Memory B cell (primary cell): Measurements from ENCODE around the gene FANK1.
"Not testable (repeated sequence)": the region's sequence is repeated elsewhere in the genome, so short reads cannot be mapped to it uniquely, and the experiment has no call there.

Experiments used
- ATAC-seq: fragments of 150-1000 bp; cut with Tn5 transposase; 2 replicates; pipeline ENCODE4 v1.10.0; 2021; ENCODE audit warnings: low read depth, mild to moderate bottlenecking, moderate library complexity
- DNase-seq, 2 donors: peaks; one replicate each; pipeline ENCODE4 v3.0.0; 2022; ENCODE audit warnings: low spot score in 2 of 2
- H3K27ac Mint-ChIP-seq: one replicate; pipeline ENCODE4 v1.8.0; 2022; ENCODE audit warnings: mild to moderate bottlenecking, moderate library complexity, mixed read lengths
- H3K27me3 Mint-ChIP-seq: one replicate; pipeline ENCODE4 v1.8.0; 2022; ENCODE audit warnings: mixed read lengths
- H3K36me3 Mint-ChIP-seq: one replicate; pipeline ENCODE4 v1.8.0; 2022; ENCODE audit warnings: mild to moderate bottlenecking, mixed read lengths
- H3K4me1 Mint-ChIP-seq: one replicate; pipeline ENCODE4 v1.8.0; 2022; ENCODE audit warnings: mixed read lengths
- H3K4me3 Mint-ChIP-seq: one replicate; pipeline ENCODE4 v1.8.0; 2022; ENCODE audit warnings: mild to moderate bottlenecking, moderate library complexity, mixed read lengths
- H3K9me3 Mint-ChIP-seq: one replicate; pipeline ENCODE4 v1.8.0; 2022; ENCODE audit warnings: mixed read lengths

Gene FANK1

DNA sequence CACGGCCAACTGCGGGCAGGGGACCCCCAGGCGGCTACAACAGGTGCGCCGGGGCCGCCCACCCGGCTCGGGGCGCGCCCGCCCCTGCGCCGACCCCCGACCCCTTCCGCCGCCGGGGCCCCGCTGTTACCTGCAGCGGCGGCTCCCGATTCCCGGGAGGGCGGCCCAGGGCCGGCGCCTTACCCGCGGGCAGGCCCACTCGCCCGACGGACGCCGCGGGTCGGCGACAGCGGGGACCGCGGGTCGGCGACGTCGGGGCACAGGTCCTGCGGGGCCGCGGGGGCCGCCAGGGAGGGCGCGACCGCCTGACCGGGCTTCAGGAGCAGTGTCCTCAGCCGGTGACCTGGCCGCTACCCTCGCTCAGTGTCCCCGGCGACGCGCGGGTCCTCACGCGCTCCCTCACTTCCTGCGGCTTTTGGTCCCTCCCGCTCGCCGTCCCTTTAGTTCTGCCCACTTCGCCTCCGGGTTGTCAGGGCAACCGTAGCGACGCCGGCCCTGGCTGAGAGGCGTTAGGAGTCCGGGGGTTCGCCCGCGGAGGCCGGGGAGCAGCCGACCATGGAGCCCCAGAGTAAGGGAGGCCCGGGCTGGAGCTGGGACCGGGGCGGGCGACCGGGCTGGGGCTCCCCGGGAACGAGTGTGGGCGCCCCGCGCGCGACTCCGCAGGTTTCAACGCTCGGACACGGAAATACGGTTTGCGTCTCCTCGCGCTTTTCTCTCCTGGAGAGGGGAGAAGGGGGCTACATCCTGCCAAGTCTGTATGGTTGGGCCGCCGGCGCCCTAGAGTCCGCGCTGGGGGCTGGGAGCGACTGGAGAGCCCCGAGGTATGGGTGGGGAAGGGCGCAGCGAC is at the start of gene FANK1:
TSS of gene FANK1 (plus strand) at position 477 of the 847 bp plus-strand sequence. CDS start at position 556, 79 bp downstream.
- peak; percentile 75 to 78 for DNase-seq

DNA sequence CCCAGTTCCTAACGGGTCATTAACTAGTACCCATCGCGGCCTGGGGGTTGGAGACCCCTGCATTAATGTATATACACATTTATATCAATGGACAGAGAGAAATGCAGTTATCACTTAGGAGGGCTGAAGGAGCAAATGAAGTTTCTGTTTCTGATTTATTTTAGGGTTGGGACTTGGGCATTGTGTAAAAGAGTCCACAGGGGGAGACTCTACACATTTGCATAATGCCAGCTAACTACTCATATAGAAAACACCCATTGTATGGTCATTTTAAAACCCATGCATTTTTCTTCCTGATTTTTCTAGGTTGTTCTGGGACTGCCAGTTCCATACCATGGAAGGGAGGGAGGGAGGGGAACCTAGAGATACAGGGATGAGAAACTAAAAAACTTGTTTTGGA is 49.5 kb upstream of the FANK1 start:
- H3K27me3 Mint-ChIP-seq = no peaks in the 10 kb centered on the region
- no peaks in the 10 kb centered on the region for H3K4me1 Mint-ChIP-seq
- DNase-seq (no peak), ATAC-seq (no peak)
- H3K27ac Mint-ChIP-seq = peak overlapping the region; percentile 68
- no peaks in the 10 kb centered on the region for H3K9me3 Mint-ChIP-seq
- no peak overlapping the region for H3K4me3 Mint-ChIP-seq
- H3K36me3 Mint-ChIP-seq = peaks cover 13% of the 10 kb centered on the region

More for the DNA sequence above, at the start of gene FANK1:
- H3K27me3 Mint-ChIP-seq, H3K36me3 Mint-ChIP-seq, H3K4me1 Mint-ChIP-seq, H3K9me3 Mint-ChIP-seq: not testable (repeated sequence)
- ATAC-seq = peak; percentile 82
- Mint-ChIP-seq H3K27ac (peak within 1 kb of the TSS; percentile 71), H3K4me3 (peak within 1 kb of the TSS; percentile 93)

GRCh38 chr10:125848371-125848770 is 48.0 kb upstream of the FANK1 start:
- DNase-seq = no peak
- H3K27ac Mint-ChIP-seq = no peak overlapping the region
- H3K36me3 Mint-ChIP-seq = peaks cover 20% of the 10 kb centered on the region
- H3K27me3 Mint-ChIP-seq = no peaks in the 10 kb centered on the region
- H3K9me3 Mint-ChIP-seq = no peaks in the 10 kb centered on the region
- no peak for ATAC-seq
- H3K4me1 Mint-ChIP-seq = no peaks in the 10 kb centered on the region
- no peak overlapping the region for H3K4me3 Mint-ChIP-seq

- no peak overlapping the region for H3K27ac Mint-ChIP-seq
- no peak for DNase-seq
Measured at GRCh38 chr10:125848857-125849256, 47.5 kb upstream of the FANK1 start.

DNA sequence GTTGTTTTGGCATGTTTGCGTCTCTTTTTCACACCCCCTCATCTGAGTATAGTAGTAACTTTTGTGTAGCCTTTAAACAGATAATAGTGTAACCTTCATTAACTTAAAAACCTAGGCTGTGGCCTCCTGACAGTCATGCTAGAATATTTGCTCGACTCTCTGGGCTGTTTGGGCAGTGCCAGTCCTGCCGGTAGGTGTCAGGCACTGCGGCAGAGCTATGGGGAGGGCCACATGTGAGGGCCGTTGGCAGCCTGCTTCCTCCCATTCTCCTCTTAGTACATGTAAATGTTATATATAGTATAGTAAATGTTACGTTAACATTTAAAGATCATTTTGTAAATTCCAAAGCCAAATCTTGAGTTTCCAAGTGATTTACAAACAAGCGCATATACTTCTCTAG is 46.9 kb upstream of the FANK1 start:
- Mint-ChIP-seq H3K9me3 (no peaks in the 10 kb centered on the region), H3K36me3 (peaks cover 20% of the 10 kb centered on the region), H3K4me1 (no peaks in the 10 kb centered on the region), H3K4me3 (no peak overlapping the region), H3K27ac (no peak overlapping the region), H3K27me3 (no peaks in the 10 kb centered on the region)
- ATAC-seq (no peak), DNase-seq (no peak)

More at GRCh38 chr10:125848857-125849256, 47.5 kb upstream of the FANK1 start:
- no peaks in the 10 kb centered on the region for H3K27me3 Mint-ChIP-seq
- ATAC-seq = no peak
- no peaks in the 10 kb centered on the region for H3K9me3 Mint-ChIP-seq
- no peak overlapping the region for H3K4me3 Mint-ChIP-seq
- peaks cover 20% of the 10 kb centered on the region for H3K36me3 Mint-ChIP-seq
- H3K4me1 Mint-ChIP-seq = no peaks in the 10 kb centered on the region

GRCh38 chr10:125850766-125851731 is 45.3 kb upstream of the FANK1 start:
- Mint-ChIP-seq H3K27ac (no peak overlapping the region), H3K27me3 (no peaks in the 10 kb centered on the region), H3K4me1 (no peaks in the 10 kb centered on the region), H3K4me3 (no peak overlapping the region), H3K36me3 (peaks cover 20% of the 10 kb centered on the region), H3K9me3 (no peaks in the 10 kb centered on the region)
- ATAC-seq = no peak
- no peak for DNase-seq

DNA sequence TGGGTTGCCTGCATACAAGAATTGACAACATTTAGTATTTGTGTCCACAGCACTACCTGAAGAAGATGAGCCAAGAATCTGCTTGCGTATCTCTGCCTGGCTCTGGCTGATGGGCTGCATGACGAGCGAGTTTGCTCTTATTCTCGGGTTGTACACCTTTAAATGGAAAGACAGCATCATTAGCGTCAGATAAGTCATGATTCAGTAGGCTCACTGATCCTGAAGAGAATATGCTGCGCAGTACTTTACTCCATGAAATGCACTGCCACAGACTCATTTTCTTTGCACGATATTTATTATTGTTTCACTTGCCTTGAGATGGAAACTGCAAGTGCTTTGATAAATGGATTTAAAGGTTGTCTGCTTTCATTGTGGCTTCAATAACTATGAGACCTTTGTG is 43.9 kb upstream of the FANK1 start:
- no peak for ATAC-seq
- no peak overlapping the region for H3K4me3 Mint-ChIP-seq
- H3K27ac Mint-ChIP-seq = no peak overlapping the region
- peaks cover 18% of the 10 kb centered on the region for H3K36me3 Mint-ChIP-seq
- DNase-seq = no peak
- H3K4me1 Mint-ChIP-seq = no peaks in the 10 kb centered on the region
- H3K27me3 Mint-ChIP-seq = no peaks in the 10 kb centered on the region
- no peaks in the 10 kb centered on the region for H3K9me3 Mint-ChIP-seq

DNA sequence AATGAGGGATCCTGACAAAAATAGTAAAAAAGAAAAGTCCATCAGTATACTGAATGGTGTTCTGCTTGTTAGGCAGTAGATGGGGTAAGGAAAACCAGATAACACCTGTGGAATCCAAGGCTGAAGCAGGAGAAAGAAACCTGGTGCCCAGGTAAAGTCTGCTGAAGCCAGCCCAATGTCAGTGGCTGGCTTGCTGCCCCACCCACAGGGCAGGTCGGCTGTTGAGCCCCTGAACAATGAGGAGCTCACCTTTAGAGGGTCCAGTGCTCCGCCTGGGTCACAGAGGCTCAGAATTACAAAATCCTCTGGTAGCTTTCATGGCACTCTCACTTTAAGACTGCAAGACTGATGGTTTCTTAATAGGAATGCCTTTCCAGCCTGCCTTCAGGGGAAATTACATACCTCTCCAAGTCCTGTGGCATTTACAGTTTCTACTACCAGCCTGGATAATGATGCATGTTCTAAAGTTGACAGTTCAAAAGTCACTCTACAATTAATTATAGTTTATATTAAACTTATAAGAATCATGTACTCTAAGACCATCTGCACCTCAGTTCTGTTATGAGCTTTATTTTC is 39.1 kb upstream of the FANK1 start:
- no peaks in the 10 kb centered on the region for H3K4me1 Mint-ChIP-seq
- H3K27me3 Mint-ChIP-seq = no peaks in the 10 kb centered on the region
- H3K4me3 Mint-ChIP-seq = no peak overlapping the region
- no peak overlapping the region for H3K27ac Mint-ChIP-seq
- H3K36me3 Mint-ChIP-seq = peaks cover 8% of the 10 kb centered on the region
- ATAC-seq (no peak), DNase-seq (no peak)
- no peaks in the 10 kb centered on the region for H3K9me3 Mint-ChIP-seq

DNA sequence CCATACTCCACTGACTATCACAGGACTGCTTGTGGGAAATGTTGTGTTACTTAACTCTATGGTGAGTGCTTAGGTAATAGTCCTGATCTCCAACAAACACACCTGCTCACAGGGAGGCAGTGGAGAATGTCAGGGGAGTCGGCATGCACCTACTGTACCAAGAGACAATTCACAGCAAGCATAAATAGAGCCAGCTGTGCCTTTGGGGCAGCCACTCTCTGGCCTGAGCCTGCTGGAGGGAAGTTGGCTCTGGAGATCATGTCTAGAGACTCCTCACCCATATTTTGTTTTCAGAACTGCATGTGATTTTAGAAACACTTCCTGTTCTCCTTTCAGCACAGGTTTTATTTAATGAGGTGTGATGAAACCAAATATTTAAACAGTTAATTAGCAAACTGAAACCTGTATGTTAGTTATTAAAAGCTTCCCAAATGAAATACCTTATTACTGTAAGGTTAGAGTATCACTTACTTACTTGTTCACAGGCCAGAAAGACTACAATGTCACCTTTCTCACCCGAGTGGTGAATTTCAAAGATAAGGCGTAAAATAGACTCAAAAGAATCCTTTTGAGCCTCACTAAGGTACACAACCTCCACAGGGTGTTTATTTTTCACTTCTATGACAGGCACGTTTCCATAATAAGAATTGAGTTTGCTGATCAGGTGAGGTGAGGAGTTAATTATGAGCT is 37.1 kb upstream of the FANK1 start:
- no peak overlapping the region for H3K27ac Mint-ChIP-seq
- H3K4me1 Mint-ChIP-seq = no peaks in the 10 kb centered on the region
- H3K27me3 Mint-ChIP-seq = no peaks in the 10 kb centered on the region
- no peak overlapping the region for H3K4me3 Mint-ChIP-seq
- ATAC-seq (no peak), DNase-seq (no peak)
- peaks cover 3% of the 10 kb centered on the region for H3K36me3 Mint-ChIP-seq
- H3K9me3 Mint-ChIP-seq = no peaks in the 10 kb centered on the region

DNA sequence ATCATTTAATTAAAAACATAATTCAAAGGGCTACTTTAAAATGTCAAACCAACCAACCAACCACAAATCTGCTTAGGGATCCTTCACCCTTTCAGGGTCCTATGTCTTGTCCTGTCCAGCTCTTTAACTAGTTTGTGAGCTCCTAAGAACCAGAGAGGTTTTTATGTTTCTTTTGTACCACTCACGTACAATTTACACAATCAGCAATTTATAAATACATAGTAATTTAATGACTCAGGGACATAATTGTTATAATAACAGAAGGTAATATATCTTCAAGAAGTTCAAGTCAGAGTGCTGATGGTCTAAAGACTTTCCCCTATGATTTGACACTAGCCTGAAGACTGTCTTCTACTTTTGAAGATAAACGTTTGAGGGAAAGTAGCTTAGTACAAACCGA is 31.2 kb upstream of the FANK1 start:
- no peak for ATAC-seq
- H3K4me3 Mint-ChIP-seq = no peak overlapping the region
- no peaks in the 10 kb centered on the region for H3K4me1 Mint-ChIP-seq
- no peak for DNase-seq
- no peak overlapping the region for H3K27ac Mint-ChIP-seq
- no peaks in the 10 kb centered on the region for H3K27me3 Mint-ChIP-seq
- H3K9me3 Mint-ChIP-seq = no peaks in the 10 kb centered on the region
- H3K36me3 Mint-ChIP-seq = peaks cover 8% of the 10 kb centered on the region

DNA sequence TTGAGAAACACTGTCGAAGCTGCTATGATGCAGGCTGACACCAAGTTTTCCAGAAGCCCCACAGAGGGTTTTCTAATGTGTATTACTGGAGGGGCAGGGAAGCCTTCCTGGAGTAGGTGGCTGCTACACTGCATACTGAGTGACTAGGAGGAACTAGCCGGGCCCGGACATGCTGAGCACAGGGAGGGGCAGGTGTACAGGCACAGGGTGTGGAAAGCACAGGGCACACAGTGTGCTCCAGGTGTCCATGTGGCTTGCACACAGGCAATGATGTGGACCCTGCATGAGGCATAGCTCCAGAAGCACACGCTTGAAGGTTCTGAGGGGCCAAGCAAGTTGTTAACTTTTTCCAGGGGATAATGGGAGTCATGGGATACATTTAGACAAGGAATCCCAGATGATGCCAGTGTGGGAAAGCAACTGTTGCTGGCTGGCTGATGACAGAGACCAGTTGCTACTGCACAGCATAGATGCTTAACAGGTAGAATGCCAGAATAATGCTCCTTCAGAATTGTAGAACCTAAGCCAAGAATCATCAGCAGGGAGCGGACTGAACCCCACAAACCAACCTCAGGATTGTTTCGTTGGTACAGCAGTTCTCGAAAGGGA is 29.8 kb upstream of the FANK1 start:
- Mint-ChIP-seq H3K4me3 (no peak overlapping the region), H3K9me3 (no peaks in the 10 kb centered on the region), H3K4me1 (no peaks in the 10 kb centered on the region)

DNA sequence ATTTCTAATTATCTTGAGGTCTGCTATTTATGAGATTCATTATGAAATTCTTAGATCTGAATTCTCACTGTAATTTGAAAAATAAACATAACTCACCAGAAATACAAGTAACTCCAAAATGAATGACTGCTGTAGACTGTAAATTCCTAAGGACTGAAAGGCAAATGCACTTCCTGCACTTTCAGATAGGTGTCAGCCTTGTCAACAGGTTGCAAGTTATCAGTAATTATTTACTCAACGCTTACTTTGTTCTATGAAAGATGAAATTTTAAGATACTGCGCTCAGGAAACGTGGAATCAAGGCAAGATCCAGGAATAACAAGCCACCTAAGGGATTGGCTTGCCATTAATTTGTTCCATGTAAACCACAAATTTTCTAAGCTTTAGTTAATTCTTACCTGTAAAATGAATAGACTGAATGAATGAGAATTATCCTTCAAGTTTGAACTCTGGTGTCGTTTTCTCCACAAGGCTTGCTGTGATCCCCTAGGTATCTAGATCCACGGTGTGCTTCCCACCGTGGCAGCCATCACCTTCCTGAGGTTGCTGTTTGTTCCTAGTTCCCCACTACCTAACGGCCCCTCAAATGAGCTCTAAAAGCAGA is 27.9 kb upstream of the FANK1 start:
- Mint-ChIP-seq H3K27me3 (no peaks in the 10 kb centered on the region), H3K4me1 (no peaks in the 10 kb centered on the region), H3K27ac (no peak overlapping the region), H3K36me3 (peaks cover 8% of the 10 kb centered on the region), H3K4me3 (no peak overlapping the region), H3K9me3 (no peaks in the 10 kb centered on the region)
- ATAC-seq (peak; percentile 27), DNase-seq (no peak)

More for the DNA sequence above, 29.8 kb upstream of the FANK1 start:
- DNase-seq = no peak
- H3K36me3 Mint-ChIP-seq = peaks cover 8% of the 10 kb centered on the region
- H3K27ac Mint-ChIP-seq = no peak overlapping the region
- no peaks in the 10 kb centered on the region for H3K27me3 Mint-ChIP-seq
- no peak for ATAC-seq

DNA sequence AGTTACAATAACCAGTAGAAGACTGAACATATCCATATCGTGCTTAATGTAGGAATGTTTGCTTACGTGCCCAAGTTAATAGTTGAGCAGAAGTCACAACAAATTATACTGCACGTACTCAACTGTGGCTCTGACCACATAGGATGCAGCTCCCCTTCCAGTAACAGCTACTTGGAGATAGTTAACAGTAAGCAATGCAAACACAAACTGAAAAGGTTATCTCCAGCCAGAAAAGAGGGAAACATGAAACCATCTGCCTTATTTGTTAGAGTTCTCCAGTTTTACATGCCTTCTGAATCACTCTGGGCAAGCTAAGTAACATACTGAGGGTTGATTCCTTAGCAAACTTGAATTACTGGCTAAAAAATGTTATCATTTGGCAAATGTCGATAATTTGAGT is 25.0 kb upstream of the FANK1 start:
- Mint-ChIP-seq H3K27me3 (no peaks in the 10 kb centered on the region), H3K9me3 (peaks cover 2% of the 10 kb centered on the region), H3K36me3 (peaks cover 17% of the 10 kb centered on the region), H3K4me1 (no peaks in the 10 kb centered on the region), H3K27ac (no peak overlapping the region), H3K4me3 (no peak overlapping the region)
- ATAC-seq (no peak), DNase-seq (no peak)
